Stimulated activated CD8-positive, alpha-beta memory T cell treated with anti-CD3 and anti-CD28 coated beads, Interleukin-2, amount 100 ng/mL, for 48 hours (primary cell): ENCODE measurements around the gene SYTL4.

Experiments
- DNase-seq, 2 donors: peaks; one replicate each; pipeline ENCODE4 v3.0.0-alpha.2; 2020; ENCODE audit warnings: low read depth in 2 of 2

The SYTL4 gene

GRCh38 chrX:100695302-100695701 lies 36.6 kb downstream of the SYTL4 start:
- no peak for DNase-seq

DNA sequence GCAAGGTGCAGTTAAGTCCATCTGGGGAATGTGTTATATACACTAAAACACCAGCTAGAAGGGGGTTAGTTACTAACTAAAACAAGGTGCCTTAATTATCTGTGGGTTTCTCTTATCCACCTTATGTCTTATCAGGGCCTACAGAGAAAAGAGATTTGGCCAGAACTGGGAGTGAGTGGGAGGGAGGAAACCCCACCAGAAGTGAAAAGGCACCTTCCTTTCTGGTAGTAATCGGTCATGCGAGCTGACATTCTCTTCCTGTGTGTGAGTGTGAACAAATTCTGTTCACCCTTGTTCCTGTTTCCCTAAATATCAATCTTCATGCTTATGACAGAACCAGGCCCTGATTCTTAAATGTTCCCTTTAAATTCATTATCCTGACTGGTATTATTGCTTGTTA lies 44.4 kb downstream of the SYTL4 start:
- DNase-seq, result no peak

- DNase-seq, result peak; percentile 11 to 13
Observed at GRCh38 chrX:100687128-100687527, 44.8 kb downstream of the SYTL4 start.

DNA sequence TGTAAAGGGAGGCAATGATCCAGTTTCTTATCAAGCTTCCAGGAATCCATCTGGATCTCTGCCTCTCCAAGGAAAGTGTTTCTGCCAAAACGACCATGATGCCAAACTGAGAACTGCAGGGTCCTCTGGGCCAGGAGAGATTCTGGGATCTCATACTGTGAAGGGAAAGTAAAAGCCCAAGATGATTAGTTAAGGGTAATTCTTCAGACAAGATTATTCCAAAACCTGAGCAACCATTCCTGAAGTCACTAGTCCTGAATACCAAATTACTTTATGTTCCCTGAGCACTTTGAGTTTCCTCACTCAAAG lies 46.0 kb downstream of the SYTL4 start:
- DNase-seq, result no peak

GRCh38 chrX:100685284-100685996 lies 46.5 kb downstream of the SYTL4 start:
- DNase-seq, result peak; percentile 14 to 24

- no peak for DNase-seq
Observed at GRCh38 chrX:100682939-100683338, 49.0 kb downstream of the SYTL4 start.

GRCh38 chrX:100681599-100681998 lies 50.3 kb downstream of the SYTL4 start:
- DNase-seq, result no peak

- DNase-seq, result no peak
Observed at GRCh38 chrX:100680756-100681155, 51.2 kb downstream of the SYTL4 start.

- no peak for DNase-seq
Observed at GRCh38 chrX:100677611-100678181, 54.2 kb downstream of the SYTL4 start.

DNA sequence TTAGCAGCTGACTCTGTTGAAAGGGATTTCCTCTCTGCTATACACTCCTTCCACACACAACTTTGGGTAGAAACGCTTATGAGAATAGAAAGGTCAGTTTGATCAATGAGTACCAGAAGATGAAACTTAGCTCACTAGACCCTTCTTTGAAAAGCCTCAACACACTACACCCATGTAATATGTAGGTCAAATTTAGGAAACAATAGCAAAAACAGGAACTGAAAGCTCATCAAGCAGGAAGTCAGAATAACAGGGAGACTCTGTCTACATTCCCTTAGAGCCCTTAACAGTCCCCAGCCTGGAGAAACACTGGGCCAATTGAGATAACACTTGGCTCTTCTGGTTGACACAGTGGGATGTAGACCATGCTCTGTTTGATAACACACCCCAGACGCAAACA lies 57.2 kb downstream of the SYTL4 start:
- no peak for DNase-seq

GRCh38 chrX:100673397-100673953 lies 58.4 kb downstream of the SYTL4 start:
- DNase-seq, result no peak

DNA sequence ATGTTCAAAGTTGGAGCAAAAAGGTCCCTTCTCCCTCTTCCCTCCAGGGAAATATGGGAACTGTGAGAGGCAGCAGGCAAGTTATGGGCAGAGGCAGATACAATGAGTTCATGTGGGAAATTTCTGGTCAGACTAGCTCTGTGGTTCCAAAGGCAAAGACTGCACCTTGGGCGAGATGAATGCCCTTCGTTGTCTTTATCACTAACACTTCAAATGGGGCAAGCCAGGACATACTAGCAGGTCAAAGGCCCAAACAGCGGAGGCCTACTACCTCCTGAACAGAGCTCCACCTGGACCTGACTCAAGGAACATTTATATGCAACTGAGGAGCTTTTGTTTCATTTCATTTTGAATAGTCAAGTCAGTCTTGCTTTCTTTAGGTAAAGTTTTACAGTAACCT lies 59.0 kb downstream of the SYTL4 start:
- no peak for DNase-seq

DNA sequence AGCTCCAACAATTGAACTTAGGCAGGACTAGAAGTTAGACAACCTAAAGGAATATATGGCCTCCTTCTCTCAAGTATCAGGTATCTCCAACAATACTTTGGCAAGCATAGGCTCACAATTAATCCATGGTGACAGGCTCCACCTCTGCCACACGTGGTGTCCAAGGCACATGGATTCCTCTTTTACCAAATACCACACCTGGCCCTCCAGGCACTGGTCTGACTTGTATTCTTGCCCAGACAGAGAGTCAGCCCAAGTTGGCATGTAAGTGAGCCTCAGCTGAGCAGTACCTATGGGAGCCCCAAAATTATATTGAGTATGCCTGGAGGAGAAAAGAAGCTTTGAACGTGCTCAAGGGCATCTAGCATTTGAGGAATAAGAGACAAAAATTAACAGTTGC lies 68.3 kb downstream of the SYTL4 start:
- DNase-seq, result no peak

DNA sequence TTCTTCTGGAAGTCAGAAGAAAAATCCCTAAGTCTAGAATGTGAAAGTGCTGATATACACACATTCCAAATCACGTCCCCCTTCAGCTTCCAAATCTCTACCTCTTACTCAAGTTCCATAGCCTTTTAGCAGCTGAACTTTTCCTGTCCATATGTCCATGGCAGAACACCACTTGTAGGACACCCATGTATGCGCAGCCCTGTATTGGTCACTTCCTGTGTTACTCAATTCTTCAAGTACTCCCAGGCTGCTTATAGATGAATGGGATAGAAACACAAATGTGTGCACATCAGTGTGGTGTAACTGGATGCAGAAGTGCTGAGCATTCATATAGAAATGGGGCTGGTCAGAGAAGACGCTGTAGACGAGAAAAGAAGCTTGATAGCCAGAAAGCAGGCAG lies 69.1 kb downstream of the SYTL4 start:
- DNase-seq, result no peak

DNA sequence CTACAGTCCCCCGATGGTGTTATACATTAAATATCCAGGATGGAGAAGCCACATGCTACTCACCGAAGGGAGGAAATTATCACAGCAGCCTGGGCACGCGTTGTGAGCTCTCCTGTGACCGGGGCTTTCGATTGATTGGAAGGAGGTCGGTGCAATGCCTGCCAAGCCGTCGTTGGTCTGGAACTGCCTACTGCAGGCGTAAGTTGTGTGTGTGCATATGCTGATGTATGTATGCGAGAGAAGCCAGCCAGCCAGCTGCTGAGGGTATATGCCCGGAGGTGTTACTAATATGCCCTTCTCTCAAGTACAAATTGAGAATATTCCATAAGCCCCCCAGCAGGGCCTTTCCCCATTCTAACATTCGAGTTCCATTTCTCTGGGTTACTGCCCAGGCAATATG lies 69.8 kb downstream of the SYTL4 start:
- no peak for DNase-seq

- no peak for DNase-seq
Observed at GRCh38 chrX:100659431-100660137, 72.3 kb downstream of the SYTL4 start.

DNA sequence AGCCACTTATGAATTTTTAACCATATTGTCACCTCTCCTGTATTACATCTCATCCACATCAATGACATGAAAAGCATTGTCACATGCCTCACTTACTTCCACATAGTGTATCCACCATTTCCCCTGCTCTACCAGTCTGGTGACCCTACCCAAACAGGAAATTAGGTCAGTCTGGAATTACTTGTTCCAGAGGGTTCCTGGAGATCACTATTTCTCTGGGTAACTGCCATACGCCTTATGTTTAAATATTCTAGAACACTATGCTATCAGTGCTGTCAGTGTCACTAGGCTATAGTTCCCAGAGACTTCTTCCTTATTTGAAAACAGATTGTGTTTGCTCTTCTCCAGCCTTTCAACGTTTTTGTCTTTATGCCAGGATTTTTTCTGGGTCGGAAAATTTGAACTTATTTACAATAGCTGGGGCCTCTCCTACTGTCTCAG lies 73.0 kb downstream of the SYTL4 start:
- no peak for DNase-seq

- DNase-seq, result no peak
Observed at GRCh38 chrX:100654261-100654660, 77.7 kb downstream of the SYTL4 start.

GRCh38 chrX:100652266-100652665 lies 79.7 kb downstream of the SYTL4 start:
- no peak for DNase-seq

- DNase-seq, result no peak
Observed at GRCh38 chrX:100650841-100651240, 81.1 kb downstream of the SYTL4 start.

DNA sequence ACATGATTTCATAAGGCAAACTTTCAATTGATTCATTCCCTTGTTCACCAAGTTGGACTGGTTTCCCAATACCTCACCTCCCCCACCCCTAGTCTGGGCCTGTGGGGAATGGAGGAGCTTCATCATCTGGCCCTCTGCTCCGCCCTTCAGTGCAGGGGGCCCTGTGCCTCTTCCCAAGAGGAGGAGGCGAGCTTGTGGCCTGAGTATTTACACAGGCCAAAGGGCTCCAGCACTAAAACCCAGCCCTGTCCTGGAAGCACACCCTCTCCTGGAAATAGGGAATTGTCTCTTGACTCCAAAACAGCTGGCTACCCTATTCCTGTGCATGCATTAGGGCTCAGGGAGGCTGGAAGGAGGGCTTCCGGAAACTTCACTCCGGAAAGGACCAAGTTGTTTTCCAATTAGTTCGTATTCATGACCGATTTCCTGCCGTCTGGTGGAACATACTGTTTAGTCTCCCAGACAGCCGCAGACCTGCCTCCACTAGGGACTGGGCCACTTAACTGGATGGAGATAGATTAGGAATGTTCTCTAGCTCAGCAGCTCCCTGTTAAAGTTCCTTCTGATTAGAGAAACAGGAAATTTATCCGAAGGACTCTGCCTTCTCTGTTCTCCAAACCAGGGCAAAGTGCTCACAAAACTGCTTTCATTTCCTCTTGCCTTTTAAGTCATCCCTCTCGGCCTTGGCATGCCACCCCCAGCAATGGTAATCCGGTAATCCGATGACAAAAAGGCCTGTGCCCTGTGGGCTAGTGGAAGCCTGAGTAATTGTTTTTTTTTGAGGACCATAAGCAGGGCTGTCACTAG lies 82.2 kb downstream of the SYTL4 start:
- DNase-seq, result no peak
